GM19397 (cell line): Measurements from ENCODE around the gene ROM1.
A peak's percentile ranks its signal among the peaks of the same experiment; 100 is the strongest.
"Not testable (repeated sequence)": the region's sequence is repeated elsewhere in the genome, so short reads cannot be mapped to it uniquely, and the experiment has no call there.

ENCODE experiments used
- ATAC-seq: cut with Tn5 transposase; IDR thresholded peaks from one replicate; pipeline ENCODE4 v1.9.1; 2021; ENCODE audit warnings: mild to moderate bottlenecking, moderate library complexity; ENCODE audit not compliant: unreplicated experiment

Gene ROM1

GRCh38 chr11:62612366-62613290 lies at the start of gene ROM1, which contains the start of gene EML3:
ROM1 (plus strand) TSS chr11:62613257; CDS start chr11:62613282, 25 bp downstream.
EML3 (minus strand) TSS chr11:62612775; CDS start chr11:62612457, 318 bp downstream.
- peak; percentile 67 for ATAC-seq

DNA sequence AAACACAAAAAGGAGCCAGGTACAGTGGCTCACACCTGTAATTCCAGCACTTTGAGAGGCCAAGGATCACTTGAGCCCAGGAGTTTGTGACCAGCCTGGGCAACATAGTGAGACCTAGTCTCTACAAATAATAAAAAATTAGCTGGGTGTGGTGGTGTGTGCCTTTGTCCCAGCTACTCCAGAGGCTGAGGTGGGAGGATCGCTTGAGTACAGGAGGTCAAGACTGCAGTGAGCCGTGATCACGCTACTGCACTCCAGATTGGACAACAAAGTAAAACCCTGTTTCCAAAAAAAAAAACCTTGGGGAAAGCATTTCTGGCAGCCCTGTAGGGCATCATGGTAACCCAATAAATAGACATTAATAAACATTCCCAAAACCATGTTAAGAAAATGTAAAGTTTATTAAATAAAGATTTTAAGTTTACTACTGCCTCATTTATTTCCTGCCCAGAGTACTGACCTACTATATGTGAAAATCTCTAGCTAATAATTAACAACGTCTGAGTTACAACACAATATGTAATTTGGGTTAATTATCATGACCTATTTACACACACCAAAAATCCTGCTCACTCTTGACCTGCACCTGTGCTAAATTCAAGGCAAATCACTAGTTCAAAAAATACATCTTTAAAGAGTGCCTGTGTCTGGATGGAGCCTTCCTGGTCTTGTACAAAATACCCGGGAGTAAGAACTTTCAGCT lies 47.8 kb upstream of the ROM1 start:
- ATAC-seq: no peak

DNA sequence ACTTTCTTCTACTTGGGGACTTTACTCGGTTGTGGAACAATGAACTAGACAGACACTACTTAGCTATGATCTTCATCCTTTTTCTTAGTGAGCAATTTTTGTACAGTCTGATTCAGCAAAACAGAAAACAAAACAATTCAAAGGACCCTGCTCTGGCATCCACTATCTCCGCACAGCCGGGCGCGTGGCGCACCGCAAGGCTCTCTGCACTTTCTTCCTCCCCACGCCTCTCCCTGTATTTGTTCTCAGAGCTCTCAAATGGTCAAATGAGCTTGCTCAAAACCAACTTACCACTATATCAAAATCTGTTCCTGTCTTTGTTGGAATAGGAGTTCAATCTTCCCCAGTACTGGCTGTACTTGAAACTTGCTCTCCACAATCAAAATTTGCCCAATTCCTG lies 46.8 kb upstream of the ROM1 start:
- ATAC-seq: no peak

DNA sequence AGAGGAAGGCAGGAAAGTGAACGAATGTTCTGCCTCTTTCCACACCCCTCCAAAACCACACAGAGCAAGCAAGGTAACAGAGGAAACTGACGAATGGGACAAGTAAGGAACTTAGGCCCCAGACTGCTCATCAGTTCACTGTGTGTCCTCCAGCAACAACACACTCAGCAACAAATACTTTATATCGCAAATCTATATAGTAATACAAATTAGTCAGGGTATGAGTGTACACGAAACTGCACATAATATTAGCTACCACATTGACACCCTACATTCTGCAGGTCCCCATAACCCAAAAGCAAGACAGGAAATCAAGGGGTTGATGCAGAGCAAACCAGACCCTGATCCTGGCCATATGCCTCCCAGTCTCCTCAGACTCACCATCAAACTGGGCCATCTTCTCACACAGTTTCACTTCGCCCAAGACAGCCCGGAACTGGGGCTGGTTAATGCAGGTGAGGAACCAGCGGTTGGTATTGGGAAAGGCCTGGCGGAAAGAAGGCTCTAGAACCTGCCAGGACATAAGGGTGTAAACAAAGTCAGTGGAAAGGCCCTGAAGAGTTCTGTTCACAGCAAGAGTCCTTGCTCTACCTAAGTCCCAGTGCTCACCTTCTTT lies 45.9 kb upstream of the ROM1 start:
- ATAC-seq: no peak

DNA sequence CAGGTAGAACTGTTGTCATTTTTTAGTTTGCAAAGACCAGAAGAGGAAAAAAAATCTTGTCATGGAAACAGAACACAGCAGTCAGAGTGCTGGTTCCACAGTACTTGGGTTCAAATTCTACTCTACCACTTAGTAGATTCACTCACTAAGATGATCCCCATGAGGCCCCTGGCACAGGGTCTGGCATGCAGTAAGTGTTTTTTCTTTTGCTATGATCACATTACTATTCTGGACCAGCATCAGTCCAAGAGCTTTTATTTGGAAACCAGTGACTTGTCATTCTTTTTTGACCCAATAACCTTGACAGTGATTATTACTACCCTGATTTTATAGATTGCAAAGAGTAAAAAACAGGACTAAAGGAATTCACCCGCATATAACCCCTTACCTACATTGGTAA lies 43.4 kb upstream of the ROM1 start:
- ATAC-seq: no peak

DNA sequence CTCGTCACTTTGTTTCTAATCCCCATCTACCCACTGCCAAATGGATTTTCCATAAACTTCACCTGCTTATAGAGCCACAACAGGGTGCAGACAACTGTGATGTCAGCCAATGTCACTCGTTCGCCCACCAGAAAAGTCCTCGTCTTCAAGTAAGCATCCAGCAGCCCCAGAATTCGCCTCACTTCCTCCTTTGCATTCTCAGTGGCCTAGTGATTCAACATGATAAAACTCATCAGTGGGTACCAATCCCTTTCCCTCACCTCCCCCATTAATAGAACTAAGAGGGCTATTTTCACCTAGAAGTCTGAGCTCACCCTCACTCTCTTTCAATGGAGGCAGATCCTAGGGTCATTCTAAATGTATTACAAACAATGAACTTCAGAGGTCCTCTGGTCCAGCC lies 42.2 kb upstream of the ROM1 start:
- ATAC-seq: not testable (repeated sequence)

- not testable (repeated sequence) for ATAC-seq
Observed at GRCh38 chr11:62571493-62571892, 41.6 kb upstream of the ROM1 start.

GRCh38 chr11:62572431-62572830 lies 40.6 kb upstream of the ROM1 start:
- ATAC-seq: no peak

DNA sequence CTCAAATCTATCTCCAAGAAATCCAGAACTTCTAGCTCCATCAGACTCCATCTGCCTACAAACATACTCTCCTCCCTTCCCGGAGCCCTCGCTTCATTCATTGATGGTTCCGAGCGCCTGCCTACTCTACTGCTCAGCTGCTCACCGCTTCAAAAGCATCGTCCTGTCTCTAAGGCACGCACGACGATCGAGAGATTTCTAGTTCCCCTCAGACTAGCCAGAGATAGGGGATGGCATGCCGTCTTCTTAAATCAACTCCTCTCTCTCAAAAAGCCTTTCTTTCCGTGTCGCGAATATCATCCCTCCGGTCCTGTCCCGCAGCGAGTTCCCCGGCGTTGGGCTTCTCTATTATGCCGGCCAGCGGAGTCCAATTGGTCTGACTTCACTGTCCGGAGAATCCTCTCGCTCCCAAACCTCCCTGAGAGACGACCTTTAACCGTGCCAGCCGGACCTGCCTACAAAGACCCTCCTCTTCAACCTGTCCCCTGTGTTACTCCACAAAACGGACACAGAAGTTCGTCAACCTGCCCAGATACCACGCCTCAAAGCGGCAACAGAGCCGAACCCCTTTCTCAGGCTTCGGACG lies 40.0 kb upstream of the ROM1 start:
- peak; percentile 2 for ATAC-seq

GRCh38 chr11:62573592-62574362 lies 39.3 kb upstream of the ROM1 start, which contains the start of gene EEF1G:
EEF1G (minus strand) TSS chr11:62573891; CDS start chr11:62573842, 49 bp downstream.
- ATAC-seq: peak; percentile 91

GRCh38 chr11:62574363-62575071 lies 38.5 kb upstream of the ROM1 start:
- ATAC-seq: peak; percentile 11

GRCh38 chr11:62575156-62575555 lies 37.9 kb upstream of the ROM1 start:
- ATAC-seq: no peak

DNA sequence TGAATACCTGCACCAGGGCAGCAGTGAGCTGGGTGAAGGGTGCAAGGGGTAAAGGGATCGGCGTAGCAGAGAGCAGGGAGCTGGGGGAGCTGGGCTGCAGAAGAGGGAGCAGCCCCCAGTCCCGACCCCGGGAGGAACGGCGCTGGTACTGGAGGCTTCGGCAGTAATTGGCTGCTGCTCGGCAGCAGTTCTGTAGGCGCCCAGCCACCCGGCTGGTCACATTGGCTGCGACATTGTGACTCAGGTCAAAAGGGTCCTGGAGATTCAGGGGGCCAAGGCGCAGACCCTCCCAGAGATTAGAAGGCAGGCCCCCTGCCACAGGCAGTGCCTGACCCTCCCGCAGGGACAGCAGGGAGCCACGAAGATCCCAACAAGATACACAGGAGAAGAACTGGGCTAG lies 37.2 kb upstream of the ROM1 start:
- no peak for ATAC-seq

DNA sequence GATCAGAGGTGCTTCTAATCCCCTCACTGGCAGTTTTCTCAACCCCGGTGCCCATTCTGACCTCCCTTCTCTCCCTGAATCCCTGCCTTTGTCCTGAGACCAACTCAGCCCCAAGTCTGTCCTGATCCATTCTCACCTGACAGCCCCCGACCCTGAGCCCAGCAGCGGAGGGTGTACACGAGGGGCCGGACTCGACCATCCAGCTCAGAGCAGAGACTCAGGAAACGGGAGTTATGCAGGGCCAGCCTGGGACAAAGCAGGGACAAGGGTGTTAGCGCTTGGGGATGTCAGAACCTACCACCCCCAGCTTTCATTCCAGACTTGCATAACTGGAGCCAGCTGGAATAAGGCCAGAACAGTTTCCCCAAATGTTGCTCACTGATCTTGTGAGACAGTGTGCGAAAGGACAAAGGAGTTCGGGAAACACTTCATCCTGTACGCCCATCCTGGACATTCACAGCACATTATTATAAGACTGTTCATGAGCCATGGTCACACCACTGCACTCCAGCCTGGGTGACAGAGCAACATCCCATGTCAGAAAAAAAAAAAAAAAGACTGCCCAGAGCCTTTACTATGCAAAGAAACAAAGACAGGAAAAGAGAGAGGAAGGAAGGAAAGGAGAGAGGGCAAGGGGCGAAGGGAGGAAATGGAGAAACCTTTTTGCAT lies 35.9 kb upstream of the ROM1 start:
- ATAC-seq: no peak

DNA sequence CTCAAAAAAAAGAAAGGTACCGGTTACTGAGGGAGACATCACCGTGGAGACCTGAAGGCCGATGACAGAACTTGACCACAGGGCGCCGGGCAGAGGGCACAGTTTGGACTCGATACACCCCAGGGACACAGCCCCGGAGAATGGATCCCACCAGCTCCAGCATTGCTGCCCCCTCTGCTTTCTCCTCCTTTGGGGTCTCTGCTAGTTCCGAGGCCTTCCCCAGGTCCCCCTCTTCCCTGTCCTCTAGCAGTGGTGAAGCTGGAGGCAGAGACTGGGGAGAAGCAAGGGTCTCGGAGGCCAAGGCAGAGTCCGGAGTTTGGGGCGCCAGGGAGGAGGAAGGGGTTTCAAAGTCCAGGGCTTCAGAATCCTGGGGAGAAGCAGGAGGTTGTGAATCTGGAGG lies 34.5 kb upstream of the ROM1 start:
- no peak for ATAC-seq

GRCh38 chr11:62579252-62579651 lies 33.8 kb upstream of the ROM1 start:
- ATAC-seq: no peak

DNA sequence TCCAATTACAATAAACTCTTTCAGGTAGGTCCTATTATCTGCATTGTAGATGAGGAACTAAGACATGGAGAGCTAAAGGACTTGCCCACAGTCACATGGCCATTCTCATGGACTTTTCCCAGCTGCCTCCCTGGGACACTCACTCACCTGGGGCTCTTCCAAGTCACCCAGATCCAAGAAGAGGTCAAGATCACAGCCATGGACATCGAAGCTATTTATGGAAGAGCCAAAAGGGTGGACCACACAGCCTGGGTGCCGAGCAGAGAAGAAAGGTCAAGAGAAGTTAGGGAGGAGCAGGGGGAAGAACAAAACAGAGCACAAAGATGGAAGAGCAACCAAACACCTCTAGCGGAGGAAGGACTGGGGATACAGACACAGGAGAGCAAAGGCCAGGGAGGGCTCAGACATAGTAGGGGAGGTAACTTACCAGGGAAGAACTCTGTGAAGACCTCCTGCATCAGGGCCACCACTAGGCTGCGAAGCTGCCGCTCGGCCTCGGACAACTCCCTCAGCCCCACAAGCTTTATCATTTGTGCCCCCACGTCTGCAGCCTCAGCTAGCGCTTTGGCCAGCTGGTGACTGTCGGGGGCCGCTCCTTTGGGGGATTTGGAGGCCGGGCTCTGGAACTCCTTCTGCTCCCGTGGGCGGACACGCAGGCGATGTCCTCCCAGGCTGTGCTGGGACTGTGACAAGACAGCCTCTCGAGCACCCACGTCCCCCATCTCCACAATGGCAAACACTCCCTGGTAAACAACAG lies 31.9 kb upstream of the ROM1 start:
- no peak for ATAC-seq

- ATAC-seq: not testable (repeated sequence)
Observed at GRCh38 chr11:62581735-62582134, 31.3 kb upstream of the ROM1 start.
